Myocyte (in vitro differentiated cells): ENCODE results near the gene FOXI1. TPM values are rescaled to one million over a fixed set of nuclear protein-coding genes. Genes with fewer than 3 reads are reported as not detected.
"Not testable (repeated sequence)": the region's sequence is repeated elsewhere in the genome, so short reads cannot be mapped to it uniquely, and the experiment has no call there.

Experiments
- DNase-seq: peaks from one replicate; pipeline ENCODE4 v3.0.0-alpha.2; 2012; ENCODE audit warnings: low read depth
- total RNA-seq: library from RNA; depleted of rRNA; stranded (reverse); fragments of >200 nt; gene quantifications from 2 replicates; pipeline ENCODE4 v1.2.3, GENCODE V29; 2014

Gene FOXI1
- total RNA-seq, 1 donor from 2014 or later = not detected

DNA sequence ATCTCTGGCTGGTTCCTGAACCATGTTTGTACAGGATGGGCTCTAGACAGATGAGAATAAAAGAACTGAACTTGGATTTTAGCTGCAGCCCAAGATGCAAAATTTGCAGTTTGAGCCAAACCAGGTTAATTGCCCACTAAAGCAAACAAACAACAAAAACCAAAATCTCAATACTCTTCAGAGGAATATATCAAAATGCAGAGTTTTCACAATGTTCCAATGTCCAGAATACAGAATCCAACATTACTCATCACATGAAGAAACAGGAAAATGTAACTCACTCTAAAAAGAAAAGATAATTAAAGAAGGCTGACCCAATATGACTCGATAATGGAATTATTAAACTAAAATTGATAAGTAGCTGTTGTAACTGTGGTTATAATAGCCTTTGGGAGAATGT is 20.4 kb downstream of the FOXI1 start:
- no peak for DNase-seq

DNA sequence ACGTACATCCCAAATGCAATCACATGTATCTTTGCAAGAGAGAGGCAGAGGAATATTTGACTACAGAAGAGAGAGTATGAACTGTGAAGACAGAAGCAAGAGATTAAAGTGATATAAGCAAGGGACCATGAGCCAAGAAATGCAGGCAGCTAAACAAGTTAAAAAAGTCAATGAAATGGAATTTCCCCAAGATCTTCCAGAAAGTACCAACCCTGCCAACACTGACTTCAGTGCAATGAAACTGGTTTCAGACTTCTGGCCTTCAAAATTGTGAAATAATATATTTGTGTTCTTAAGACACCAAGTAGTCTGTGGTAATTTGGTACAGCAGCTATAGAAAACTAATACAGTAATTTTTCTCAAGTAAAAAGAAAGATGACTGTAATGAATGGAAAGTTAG is 20.9 kb downstream of the FOXI1 start:
- no peak for DNase-seq

DNA sequence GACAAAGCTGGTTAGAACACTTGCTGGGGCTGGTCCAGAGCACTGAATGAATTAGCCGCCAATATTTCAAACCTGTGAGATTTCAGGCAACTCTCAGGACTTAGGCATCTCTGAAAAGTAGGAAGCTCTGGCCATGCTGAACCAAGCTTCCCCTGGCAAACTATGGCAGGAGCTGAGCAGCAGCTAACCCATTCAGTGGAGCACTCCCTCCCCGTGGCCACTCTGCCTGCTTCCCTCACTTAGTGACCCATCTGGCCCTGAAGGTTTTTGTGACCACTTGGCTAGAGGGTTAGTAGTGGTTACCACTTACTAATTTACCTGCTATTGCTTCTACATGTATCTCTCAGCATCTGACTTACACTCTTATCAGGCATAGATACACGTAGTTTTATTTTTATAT is 25.5 kb downstream of the FOXI1 start:
- no peak for DNase-seq

DNA sequence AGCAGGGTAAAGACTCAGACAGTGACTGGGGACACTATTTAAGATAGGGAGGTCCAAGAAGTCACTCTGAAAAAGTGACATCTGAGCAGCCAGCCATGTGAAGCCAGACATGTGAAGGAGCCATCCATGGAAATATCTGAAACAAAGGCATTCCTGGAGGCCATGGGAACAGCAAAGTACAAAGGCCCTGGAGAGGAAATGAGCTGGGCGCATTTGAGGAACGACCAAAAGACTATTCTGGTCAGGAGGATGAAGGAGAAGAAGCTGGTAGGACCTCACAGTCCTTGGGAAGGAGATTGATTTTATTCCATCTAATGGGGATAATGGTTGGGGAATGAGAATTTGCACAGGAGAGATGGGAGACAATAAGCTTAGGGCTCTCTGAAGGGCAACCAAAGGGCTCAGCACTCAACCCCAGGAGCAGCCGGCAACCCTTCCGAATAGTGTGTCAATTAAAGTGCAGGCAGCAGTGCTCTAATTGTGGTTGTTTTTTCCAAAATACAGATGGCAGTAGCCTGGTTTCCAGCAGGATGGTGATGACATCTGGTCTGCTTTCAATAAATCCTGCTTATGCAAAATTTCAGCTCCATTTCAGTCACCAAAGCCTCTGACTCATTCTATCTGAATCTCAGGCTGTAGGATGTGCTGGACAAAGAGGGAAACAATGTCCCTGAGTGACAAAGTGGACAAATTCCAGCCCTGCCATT is 26.7 kb downstream of the FOXI1 start:
- peak; percentile 3 for DNase-seq

DNA sequence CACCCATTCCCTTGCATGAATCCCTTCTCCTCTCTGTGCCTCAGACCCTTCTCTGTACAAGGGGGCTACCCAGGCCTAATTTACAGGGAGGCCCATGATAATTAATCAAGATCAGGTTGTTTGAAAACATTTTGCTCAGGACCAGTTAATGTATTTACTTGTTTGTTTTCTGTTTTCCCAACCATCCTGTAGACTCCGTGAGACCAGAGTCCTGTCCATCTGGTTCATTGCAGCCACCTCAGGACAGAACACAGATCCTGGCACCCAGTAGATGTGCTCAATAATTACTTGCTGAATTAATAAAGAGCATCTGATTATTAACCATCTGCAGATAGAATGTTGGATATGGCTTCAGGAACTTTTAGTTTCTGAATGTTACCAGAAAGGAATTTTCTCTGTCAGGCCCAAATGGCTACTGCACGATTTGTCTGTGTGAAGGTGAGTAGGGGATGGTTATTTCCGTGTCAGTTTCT is 27.3 kb downstream of the FOXI1 start:
- no peak for DNase-seq

DNA sequence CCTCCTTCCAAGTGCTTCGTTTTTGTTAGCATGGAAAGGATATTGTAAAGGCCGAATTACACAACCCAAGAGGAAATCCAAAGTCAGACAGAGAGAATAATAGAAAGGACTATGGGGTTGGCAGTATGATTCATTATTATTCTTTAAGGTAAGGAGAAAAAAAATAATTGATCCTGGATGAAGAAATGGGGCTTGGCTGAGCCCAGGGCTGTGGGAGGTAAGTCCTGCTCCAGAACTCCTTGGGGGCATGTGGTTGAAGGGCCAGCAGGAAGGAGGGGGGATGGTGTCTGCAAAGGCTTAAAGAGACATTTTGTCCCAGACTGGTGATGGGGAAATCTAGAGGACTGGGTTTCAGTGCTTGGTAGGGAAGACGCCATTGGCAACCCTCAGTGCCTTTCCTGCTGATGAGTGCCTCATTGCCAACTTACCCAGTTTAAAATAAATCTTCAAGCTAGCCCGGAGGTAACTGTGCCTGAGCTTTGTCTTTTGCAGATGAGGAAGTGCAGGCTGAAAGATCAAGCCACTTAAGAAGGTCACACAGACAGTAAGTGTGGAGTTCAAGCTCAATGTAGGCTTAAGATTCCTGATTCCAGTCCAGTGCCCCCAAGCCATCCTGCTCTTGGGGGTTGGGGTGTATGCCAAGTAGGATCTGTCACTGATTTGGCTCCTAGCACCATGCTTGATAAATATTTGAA is 30.2 kb downstream of the FOXI1 start:
- DNase-seq = no peak

DNA sequence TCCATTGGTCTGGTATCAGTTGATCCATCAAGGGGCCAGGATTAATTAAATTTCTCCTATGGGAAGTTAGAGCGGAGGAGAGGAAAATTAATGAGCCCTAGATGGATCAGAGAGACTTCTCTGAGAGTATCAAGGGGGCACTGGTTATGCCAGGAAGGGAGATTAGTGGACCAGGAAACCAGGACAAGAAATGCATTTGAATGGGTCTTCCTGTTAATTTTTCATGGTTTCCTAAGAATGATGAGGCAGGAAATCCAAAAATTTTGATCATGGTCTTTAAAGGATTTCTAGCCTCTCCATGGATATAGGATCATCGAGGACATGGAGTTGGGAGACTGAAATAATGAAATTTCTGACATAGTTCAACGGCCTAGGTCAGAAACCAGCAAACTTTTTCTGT is 30.8 kb downstream of the FOXI1 start:
- DNase-seq = no peak

DNA sequence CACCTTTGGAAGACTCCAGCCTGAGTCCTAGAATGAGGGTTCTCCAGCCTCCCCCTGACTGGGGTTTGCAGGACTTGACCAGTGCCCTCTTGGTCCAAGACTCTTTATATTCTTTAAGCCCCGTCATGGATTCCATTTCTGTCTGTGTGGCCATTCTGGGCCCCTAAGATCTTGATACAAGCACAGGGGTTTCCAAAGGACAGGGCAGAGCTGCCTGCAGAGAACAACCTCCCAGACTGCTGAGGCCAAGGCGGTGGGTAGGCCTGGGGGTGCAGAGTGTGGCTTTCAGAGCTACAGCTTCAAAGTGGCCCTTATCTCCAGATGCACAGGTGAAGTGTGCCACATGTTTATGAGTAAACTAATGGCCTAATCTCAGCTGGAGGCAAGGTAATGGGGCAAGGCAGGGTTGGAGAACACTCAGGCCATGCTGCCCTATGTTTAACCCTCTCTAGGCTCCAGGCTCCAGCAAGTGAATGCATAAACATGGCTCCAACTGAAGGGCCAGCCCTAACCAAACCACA is 32.1 kb downstream of the FOXI1 start:
- no peak for DNase-seq

DNA sequence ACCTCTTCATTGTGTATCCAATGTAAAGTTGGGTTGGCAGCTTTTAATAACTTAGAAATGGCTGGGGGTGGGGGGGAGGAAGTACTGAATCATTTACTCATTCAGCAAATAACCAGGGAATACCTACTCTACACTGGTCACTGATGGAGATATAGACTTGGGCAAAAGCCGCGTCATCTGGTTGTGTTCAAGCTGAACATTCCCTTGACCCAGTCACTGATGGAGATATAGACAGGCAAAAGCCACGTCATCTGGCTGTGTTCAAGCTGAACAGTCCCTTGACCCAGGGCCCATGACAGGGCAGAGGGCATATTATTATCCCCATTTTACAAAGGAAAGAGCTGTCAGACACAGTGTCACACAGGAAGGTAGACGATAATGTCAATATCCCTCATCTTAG is 32.6 kb downstream of the FOXI1 start:
- no peak for DNase-seq

DNA sequence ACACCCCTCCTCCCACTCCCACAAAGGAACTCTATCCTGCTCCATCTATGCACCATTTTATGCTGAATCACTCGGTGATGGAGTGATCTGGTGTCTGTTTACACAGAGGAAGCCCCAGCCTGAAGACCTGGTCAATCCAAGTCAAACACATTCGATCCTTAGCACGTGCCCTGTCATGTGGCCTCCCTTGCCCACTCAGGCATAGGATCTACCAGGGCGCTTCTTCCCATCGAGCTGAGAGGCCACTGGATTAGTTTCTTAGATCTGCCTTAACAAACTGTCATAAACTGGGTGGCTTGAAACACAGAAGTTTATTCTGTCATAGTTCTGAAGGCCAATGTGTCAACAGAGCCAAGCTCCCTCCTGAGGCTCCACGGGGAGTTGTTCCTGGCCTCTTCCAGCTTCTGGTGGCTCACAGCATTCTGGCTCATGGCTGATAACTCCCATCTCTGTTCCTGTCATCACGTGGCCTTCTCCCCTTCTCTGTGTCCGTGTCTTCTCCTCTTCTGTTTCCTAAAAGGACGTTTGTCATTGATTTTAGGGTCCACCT is 34.2 kb downstream of the FOXI1 start:
- no peak for DNase-seq

DNA sequence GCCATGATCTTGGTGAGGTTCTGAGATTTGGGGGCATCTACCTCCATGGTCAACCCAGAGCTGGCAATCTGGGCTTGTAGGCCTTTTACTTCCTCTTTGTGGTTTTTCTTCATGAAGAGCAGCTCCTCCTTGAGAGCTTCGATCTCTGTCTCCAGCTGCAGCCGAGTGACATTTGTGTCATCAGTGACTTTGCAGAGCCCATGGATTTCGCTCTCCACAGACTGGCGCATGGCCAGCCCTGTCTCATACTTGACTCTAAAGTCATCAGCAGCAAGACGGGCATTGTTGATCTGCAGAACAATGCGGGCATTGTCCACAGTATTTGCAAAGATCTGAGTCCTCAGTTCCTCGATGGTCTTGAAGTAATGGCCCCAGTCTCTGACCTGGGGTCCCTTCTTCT is 35.5 kb downstream of the FOXI1 start:
- not testable (repeated sequence) for DNase-seq

DNA sequence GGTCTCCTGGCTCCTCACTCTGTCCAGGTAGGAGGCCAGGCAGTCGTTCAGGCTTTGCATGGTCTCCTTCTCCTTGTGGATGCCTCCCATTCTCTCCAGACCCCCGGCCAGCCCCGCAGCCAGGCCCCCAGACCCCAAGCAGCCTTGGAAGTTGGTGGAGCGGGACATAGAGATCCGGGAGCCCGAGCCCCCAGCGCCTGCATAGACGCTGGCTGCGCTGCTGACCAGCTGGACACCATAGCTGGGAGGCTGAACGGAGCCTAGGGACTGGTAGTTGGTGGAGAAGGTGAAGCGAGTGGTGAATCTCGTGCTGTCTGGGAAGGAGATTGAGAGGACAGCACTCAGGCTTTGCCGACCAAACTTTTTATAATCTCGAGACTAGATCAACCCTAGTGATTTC is 35.9 kb downstream of the FOXI1 start:
- DNase-seq = no peak

DNA sequence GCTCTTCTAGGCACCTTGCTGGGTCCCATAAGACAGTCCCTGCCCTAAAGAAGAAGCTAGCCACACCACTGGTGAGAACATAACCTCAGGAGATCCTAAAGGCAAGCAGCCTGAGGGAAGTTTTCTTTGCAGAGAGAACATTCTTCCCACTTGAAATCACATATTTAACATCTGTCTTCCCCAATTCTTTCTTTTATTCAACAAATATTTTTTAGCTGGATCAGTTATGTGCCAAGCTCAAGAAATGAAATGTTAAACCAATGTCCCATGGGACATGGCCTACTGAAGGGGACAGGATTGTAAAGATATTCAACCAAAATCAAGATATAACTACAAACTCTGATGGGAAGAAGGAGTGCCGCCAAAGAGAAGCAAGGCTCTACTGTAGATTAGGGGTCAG is 36.5 kb downstream of the FOXI1 start:
- DNase-seq = no peak

DNA sequence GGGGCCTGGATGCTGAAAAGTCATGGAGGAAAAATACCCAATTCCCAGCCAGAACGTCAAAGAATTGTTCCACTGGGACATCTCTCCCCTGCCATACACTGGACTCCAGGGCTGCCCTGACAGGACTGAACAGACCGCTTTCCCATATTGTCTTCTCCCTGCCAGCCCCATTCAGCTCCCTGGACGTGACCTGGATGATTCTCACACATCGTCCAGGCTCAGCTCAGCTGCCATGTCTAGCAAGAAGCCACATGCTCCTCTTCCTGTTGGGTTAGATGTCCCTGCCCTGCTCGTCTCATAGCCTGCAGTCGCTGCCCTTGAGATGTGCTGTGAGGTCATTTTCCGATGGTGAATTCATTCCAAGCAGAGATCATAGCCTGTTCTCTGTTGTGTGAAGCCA is 37.4 kb downstream of the FOXI1 start:
- DNase-seq = no peak

DNA sequence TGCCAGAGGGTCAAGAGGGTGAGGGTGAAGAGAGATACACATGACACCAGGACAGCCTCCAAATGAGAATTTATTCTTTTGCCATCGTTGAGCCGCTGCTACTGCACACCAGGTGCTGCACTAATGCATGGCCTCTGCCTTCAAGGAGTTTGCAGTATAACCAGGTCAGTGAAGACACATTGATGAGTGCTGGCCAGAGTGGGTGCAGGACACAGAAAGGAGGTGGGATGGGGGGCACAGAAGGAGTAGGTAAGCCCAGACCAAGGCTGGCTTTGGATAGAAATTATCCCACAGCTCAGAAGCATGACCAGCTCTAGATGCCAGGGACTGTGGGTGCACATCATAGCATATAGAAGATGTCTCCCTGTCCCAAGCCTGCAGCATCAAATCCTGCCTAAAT is 38.0 kb downstream of the FOXI1 start:
- no peak for DNase-seq

DNA sequence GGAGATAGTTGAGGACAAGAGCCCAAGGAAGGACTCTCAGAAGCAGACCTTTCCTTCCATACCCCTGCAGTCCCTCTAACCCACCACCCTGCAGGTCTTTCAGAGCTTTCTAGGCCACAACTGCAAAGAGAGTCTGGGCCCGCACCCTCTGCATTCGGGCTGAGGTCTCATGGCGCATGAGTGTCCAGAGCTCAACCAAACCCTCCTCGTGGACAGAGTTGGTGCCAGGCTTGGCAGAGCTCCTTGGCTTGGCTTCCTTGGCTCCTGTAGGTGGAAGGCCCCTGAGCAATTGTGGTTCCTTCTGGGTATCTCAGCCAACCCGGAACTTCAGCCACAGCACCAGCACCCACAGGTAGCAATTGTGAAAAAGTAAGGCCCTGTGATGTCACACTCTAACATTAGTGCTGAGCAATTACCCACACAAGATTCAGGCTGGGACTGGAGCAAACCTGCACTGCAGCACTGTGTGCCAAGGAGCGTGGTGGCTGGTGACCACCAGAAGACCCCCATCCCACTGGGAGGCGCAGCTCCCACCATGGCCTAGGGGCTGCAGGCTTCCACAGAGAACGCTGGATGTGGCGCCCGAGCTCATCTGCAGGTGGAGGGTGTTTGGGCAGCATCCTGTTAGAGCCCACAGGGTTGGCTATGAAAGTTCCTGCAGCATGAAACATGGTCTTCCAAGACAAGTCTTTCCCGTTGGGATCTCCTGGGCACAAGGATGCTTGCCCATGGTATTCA is 38.8 kb downstream of the FOXI1 start:
- DNase-seq = no peak

DNA sequence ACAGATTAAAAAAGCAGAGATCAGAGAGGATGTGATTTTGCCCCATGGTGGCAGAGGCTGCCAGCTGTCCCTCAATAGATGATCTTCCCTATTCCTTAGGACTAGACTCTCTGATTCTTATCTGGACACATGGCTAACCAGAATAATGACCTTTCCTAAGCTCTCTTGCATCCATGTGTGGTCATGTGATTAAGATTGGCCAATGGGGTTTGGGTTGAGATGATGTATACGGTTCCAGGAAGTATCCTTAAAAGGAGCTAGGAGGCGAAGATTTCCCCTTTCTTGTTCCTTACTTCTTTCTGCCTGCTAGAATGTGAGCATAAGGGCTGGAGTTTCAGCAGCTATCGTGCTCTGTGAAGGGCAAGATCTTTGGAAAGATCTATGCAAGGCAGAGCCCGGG is 39.8 kb downstream of the FOXI1 start:
- no peak for DNase-seq

DNA sequence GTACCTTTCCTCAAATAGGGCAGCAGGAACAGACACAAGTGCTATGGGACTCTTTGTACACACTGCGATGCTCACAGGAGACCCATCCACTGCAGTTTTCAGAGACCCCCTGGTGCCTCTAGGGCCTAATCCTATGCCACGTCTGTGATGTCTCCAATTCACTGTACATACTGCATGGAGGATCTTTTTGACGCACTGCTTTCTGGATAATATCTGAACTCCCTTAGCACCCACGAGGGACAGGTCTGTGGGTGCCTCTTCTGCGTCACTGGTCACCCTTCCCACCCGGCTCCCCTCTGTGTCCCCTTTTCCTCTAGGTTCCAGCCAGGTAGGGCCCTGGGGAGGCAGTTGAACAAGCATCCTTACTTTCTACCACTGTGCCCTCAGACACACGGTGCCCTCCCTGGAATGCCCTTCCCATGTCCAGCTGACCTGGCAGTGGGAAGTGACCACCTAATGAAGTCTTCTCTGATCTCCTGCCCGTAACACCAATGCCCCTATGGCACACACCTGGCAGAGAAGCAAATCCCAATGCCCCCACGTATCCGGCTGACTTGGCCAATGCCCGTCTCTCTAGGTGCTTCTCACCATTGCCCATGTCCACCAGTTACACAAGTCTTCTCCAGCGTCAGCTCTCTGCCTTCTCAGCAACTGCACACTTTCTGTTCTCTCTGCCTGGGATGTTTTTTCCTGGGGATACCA is 41.5 kb downstream of the FOXI1 start:
- DNase-seq = no peak

DNA sequence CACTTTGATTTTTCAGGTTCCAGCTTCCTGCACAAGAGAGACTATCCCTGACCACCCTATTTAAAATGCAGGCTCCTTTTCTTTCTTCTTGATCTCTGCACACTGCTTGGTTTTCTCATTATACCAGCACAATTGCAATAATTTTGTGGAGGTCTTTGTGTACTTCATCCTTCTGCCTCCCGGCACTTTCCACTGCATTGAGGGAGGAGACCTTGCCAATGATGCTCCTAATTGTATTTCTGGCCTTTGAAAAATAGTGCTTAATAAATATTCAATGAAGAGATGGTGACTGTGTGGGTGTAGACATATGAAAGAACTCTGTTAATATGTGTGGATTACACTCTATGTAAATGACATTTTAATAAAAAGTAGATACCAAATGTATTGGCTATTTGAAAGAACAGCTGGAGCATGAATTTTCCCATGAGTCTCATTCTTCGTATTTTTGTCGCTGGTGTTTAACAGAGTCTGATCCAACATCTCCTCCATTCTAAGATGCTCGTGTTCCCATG is 42.1 kb downstream of the FOXI1 start:
- no peak for DNase-seq

DNA sequence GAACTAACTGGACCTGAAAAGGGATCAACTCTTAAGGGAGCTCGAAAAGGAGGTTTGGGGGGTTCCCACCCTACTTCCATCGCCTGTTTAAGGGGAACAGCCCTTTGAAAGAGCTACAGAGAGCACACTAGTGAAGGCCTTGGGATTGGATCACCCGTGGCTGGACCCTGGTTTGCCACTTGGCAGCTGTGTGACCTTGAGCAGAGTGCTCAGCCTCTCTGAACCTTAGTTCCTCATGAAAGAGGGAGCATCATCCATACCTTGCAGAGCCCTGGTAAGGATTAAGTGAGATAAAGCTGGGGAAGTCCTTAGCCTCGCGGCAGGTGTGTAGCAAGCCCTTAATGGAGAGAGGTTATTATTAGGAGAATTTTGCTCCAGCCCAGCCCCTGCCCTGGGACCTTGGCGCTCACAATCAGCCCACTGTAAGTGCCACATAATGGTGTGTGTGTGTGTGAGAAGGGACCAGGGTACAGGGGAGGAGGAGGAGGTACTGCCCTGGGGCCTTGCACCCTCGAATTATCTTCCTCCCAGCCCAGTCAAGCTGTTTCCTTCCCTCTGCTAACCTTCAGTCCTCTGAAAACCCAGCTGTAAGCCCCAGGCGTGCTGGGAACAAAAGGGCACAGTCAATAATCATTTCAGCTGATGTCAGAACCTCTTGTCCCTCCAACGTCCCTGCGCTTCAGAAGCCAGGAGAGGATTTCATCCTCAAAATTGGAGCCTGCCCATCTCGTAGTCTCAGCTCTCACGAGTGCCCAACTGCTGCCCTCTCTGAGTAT is 42.9 kb downstream of the FOXI1 start:
- no peak for DNase-seq
